HG03378 (cell line): ENCODE results near the gene SEC61B.
A peak's percentile ranks its signal among the peaks of the same experiment; 100 is the strongest.

ENCODE experiments used
- ATAC-seq: cut with Tn5 transposase; IDR thresholded peaks from one replicate; pipeline ENCODE4 v1.9.1; 2021; ENCODE audit warnings: mild to moderate bottlenecking, moderate library complexity; ENCODE audit not compliant: unreplicated experiment

Gene SEC61B

DNA sequence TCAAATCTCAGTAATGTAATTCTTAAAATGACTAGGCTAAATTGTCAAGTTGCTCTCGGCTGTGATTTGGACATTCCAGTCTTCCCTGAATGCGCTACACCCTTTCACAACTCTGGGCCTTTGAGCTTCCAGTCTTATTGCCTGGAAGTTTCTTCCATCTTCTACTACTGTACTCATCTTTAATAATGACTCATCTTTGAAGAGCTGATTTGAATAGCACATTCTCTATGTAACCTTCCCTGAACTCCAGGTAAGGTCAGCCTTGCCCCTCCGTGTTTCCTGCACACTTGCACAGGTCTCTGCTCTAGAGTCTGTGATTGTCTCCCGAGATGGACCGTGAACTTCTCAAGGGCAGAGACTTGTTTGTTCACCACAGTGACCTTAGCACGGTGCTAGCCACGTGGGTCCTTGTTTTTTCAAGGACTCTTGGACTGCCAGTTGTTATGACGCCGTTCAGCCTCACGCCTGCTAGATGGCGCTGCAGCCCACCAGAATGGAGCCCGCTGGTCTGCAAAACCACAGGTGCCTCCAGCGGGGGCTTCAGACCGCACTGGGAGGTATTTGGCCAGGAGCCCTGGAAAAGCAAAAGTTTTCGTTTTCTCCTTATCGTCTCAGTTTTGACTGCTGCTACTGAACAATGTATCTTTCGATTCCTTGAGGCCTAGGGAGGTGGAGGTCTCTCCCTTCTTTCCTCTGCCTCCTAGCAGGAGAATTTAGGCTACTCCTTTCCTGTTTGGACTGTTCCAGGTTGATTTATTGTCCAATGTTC is 44.4 kb downstream of the SEC61B start:
- ATAC-seq = peak; percentile 64

DNA sequence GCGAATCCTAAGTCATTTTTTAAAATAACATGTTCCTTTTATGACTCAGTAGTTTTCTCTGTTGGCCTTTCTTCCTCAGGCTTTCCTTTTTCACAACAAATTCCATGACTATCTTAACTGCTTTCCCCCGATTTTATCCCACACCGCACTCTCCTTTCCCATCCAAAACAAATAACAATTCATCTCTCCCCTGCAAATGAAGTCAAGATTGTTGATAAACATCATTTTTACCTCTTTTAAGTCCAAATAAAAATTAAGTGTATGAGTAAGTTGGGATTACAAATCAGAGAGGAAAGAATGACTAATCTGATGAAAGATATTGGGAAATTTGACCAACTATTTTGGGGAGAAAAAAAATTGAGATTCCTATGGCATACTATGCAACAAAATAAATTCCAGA is 47.3 kb downstream of the SEC61B start:
- no peak for ATAC-seq

DNA sequence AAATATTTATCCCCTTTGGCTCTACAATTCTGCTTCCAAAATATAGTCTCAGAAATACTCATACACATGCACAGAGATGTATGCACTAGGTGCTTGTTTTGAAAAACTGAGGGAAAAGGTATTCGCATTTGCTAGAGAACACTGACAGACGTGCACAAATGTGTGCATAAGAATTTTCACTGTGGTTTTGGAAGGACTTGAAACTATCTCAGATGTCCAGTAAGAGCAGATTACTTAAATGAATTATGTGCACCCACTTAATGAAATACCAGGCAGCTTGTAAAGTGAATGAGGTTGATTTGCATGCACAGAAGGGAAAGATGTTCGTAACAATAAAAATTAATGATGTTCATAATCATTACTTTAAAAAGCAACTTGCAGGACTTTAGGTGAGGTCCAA is 48.4 kb downstream of the SEC61B start:
- no peak for ATAC-seq

DNA sequence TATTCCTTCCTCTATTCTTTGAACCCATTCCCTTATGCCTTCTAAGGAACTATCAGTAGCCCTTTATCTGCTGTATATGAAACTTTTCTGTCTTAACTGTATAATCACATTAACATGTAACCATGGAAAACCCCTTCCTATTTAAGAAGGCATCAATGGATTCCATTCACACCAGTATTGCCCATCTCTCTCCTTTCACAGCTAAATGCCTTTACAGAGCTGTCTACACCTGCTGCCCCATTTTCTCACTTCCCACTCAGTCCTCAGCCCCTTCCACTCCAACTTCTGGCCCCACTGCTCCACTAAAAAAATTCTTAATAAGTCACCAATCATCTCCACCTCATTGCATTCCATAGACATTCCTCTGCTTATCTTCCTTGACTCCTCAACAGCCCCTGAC is 50.8 kb downstream of the SEC61B start:
- ATAC-seq = no peak

DNA sequence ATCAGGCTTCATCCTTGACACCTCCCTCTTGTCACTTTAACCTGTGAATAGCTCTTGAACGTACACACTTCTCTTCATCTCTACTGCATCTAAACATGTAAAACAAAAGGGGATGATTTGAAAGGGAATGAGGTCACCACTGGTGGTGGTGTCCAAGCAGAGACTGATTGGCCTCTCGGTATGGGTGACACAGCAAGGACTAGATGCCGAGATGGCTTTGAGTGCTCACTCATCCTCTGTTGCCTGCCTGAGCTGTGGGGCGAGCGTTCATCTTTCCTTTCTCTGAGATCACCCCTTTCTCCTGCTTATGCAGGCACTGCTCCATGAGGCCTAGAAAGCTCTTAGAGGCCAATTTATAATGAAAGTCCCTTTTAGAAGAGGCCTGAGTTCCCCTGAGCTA is 51.9 kb downstream of the SEC61B start:
- no peak for ATAC-seq

DNA sequence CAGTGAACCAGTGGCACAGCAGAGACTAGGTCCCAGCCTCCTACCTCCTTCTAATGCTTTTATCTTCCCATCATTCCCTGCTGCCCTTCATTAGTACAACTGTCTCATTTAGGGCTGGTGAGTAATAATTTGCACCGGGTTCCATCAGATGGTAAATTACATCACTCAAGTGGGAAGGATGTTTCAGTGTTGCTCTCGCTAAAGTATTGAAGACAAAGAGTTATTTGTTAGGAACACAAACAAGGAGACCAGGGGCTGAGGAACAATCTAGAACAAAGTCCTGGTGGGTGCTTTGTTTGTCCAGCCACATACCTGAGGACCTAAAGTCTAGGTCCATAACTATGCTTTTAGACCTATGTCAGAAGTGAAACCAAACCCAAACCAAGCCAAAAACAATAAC is 52.4 kb downstream of the SEC61B start:
- ATAC-seq = no peak
